ENCODE data around the gene LRP1-AS.
"Not testable (repeated sequence)": the region's sequence is repeated elsewhere in the genome, so short reads cannot be mapped to it uniquely, and the experiment has no call there.

Gene LRP1-AS

DNA sequence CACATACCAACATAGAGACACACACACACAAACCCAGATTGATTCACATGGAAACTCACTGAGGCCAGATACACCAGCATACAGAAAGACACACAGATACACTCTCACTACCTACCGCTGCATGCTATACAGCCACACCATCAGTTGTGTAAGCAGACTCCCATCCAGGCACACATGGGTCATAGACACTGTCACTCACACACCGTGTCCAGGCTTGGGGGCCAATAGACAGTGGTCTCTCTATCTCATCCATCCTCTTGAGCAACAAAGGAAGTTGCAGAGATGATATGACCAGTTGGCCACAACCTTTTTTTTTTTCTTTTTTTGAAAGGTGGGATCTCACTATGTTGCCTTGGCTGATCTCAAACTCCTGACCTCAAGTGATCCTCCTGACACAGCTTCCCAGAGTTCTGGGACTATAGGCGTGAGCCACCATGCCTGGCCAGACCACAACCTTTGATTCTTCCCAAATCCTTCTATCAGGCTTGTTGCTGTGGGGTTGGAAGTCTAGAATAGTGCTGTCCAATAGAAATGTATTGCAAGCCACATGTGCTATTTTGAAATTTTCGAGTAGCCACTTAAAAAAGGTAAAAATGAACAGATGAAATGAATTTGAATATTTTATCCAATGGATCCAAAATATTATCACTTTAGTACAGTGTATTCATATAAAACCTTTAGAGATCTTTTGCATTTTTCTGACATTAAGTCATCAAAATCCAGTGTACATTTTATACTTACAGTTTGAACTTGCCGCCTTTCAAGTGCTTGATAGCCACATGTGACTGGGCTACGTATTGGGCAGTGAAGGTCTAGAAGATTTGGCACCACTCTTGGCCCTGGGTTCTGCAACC is 7.4 kb downstream of the LRP1-AS start:
- DNase-seq (ENCODE audit: low read depth): no peak

DNA sequence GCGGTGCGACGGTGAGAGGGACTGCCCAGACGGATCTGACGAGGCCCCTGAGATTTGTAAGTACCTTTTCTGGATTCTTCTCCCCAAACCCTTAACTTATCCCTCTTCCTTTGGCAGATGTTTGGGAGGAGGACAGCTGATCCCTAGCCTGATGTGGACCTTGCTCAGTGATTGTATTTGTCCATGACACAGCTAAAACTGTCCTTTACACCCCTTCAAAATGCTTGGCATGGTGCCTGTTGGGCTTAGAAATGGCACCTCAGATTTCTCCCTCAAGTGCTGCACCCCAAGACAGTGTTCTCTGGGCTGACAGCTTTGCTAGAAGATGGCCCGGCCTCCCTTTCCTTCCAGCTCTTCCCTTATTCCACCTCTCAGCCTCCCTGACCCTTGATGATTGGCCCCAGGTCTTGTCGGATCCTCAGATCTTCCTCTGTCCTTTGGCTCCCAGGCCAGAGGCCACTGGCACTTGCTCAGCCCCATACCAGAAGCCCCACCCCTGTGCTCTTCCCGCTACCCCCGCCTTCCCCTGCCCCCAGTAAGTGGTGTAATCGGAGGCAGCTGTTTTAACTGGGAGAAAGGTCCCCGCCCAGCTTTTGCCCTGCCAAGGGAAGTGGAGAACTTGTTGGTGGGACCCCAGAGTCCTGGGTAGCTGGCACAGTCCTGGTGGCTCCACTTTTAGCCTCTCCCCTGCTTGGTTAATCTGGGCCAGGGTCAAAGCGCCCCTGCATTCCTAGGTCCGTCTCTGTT is 8.7 kb downstream of the LRP1-AS start:
- DNase-seq (ENCODE audit: low read depth): no peak

DNA sequence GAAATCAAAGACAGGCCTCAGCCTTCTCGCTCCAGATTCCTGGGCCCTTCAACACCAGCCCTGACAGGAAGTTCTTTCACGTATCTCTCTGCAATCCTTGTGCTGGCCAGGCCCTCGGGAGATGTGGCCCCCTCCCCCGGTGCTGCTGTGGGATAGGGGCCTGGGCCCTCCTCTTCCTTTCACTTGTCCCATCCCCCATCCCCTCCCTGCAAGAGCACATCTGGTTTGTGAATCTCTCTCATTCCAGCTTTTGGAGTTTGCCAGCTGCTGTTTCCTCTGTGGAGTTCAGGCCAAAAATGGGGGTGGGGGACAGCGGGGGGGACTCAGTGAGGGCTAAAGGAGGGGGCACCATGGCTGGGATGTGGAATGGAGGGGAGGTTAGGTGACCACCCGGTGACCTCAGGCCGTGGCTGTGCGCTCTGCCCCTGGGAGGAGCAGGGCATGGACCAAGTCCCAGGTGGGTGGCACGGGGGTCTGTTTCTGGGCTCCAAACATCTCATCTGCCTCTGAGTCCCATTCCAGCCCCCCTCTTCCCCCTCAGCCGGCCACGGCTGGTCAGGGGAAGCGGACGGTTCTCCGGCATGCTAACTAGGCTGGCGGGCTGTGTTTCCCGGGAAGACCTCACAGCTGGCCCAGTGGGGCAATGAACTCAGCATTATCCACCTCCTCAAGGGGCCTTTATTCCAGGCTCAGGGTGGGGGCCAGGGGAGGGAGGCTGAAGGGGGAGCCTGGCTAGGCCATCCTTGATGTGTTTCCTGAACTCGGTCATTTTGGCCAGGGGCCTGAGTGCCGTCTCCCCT is 11.7 kb downstream of the LRP1-AS start:
- DNase-seq (ENCODE audit: low read depth): no peak

DNA sequence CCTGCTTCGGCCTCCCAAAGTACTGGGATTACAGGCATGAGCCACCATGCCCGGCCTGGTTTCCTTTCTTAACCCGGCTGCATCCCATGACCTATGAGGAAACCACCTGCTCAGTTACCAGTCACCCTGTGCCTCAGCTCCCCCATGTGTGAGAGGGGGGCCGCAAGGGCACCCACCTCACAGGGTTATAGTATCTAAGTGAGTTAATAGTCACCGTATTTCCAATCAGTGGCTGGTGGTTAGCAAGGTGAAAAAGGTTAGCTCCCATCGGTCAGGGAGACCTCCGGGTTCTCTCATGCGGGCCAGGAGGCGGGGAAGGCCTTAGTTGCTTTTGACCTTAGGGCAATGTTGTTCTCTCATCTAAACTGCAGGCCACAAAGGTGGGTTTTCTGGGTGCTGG is 12.5 kb downstream of the LRP1-AS start:
- no peak for DNase-seq (ENCODE audit: low read depth)

DNA sequence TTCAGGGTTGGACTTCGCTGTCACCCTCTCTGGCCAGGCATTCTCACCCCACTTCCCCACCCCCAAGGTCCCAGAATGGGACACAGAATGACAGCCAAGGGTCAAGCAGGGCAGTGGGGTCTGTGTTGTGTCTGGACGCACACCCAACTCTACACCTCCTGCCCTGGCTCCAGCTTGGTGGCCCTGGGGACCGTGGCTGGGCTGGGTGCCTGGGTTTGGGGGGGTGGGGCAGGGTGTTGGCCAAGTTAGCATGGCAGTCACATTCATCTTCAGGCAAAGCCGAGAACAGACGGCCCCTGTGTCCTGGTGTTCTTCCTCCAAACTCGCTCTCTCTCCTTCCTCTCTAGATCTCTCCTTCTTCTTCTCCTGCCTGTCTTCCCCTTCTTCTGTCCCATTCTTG is 13.5 kb downstream of the LRP1-AS start:
- no peak for DNase-seq (ENCODE audit: low read depth)

DNA sequence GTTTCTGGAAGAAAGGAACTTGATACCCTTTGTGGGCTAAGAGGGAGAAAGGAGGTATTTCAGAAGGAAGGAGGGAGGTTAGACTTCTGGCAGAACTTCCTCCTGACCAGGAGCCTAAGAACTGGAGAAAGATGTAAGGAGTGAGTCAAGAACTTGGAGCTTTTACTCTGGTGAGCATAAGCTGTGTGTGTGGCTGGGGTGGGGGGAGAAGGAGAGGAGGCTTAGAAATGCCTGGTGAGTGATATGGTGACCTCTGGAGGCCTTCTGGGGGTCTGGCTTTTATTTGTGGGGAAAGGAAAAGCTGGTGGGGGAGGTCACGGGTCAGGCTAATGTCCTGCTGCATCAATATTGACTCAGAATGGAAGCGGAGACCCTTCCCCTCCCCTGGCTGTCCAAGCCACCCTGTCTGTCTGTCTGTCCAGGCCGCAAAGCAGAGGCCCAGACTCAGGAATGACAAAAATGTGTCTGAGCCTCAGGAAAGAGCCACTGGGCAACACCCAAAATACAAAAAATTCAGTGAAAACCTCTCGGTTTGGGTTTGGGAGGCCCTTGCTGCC is 14.3 kb downstream of the LRP1-AS start:
- no peak for DNase-seq (ENCODE audit: low read depth)

DNA sequence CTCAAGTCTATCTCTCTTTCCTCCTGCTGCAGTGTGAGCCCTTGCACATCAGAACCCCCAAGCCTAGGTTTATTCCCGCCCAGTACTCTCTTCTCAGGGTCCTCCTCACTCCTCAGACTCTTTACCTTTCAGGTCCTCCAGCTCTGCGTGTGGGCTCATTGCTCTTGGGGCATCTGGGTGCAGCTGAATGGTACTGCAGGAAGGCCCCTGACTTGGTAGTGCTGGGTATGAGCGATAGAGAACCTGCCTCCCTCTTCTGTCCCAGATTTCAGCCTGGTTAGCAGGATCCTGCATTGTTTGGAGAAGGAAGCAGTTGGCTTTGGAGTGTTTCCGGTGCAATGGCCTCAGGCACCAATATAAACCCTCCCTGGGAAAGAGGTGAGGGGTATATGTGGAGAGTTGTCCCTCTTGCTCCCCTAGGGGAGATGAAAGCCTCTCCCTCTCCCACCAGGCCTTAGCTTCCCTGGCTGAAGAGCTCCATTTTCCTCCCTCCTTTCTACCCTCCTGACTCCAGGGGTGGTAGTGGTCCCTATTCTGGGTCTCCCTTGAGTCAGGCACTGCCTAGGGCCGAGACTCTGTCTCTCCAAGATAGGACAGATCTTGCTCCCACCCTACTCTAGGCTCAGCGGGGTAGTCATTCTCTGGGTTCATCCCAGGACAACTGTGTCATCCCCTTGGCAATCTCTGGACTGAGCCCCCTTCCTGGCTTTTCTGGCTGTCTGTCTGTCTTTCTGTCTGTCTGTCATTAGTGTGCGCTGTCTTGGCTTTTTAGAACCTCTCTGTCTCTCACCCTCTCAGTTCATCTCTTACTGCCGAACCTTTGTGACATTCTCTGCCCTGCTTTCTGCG is 15.3 kb downstream of the LRP1-AS start:
- no peak for DNase-seq (ENCODE audit: low read depth)

DNA sequence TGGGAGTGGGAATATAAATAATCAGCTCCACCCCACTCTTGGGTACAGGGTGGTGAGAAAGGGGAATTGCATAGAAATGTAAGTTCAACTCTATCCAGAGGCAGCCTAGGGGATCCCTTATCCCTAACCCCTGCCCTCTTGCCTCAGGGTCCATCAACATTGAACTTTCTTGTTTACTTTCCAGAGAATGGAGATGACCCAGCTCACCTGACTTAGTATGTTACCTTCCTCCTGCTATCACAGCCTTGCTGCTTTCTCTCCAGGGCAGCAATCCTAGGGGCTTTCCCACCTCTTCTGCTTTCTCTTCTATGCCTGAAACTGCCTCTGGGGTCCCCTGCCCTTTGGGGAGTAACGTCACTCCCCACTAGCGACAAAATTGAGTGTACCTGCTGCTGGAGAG is 16.5 kb downstream of the LRP1-AS start:
- no peak for DNase-seq (ENCODE audit: low read depth)

DNA sequence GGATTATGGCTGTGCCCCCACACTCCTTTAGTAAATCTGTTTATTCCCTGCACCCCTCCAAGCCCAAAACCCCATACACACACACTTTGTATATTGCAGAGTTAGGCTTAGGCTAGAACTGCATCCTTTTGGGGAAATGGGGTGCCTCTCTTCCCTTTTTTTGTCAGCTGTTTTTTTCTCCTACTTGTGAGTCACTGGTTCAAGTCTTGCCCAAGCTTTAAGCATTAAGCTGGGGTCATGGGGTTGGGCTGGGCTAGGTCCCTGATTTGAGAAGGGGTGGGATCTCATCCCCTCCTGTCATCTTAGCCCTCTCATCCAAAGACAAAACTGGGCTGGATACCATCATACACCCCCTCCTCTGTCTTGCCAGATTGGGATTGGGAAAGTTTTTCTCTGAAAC is 17.5 kb downstream of the LRP1-AS start:
- no peak for DNase-seq (ENCODE audit: low read depth)

DNA sequence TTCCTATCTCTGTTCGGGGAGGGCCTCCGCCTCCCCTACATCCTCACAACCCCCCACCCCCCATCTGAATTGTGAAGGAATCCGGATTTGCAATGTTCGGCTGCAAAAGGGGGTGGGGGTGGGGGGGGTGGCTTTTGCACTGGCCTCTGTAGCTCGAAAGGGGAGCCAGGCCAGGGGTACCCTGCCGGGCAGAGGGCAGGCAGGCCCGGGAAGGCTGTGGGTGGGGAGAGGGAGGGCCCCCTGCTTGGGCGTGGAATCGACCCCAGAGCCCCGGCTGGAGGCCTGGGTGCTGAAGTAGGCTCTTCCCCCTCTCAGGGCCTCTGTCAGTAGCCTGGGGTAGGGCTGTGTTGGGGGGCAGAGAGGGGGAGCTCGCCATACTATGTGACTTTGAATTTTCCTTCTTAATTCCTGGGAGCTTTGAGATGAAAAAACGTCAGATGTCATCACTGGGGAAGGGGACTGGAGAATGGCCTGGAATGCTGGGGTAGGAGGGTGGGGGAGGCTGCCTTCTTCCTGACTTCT is 18.0 kb downstream of the LRP1-AS start:
- no peak for DNase-seq (ENCODE audit: low read depth)

DNA sequence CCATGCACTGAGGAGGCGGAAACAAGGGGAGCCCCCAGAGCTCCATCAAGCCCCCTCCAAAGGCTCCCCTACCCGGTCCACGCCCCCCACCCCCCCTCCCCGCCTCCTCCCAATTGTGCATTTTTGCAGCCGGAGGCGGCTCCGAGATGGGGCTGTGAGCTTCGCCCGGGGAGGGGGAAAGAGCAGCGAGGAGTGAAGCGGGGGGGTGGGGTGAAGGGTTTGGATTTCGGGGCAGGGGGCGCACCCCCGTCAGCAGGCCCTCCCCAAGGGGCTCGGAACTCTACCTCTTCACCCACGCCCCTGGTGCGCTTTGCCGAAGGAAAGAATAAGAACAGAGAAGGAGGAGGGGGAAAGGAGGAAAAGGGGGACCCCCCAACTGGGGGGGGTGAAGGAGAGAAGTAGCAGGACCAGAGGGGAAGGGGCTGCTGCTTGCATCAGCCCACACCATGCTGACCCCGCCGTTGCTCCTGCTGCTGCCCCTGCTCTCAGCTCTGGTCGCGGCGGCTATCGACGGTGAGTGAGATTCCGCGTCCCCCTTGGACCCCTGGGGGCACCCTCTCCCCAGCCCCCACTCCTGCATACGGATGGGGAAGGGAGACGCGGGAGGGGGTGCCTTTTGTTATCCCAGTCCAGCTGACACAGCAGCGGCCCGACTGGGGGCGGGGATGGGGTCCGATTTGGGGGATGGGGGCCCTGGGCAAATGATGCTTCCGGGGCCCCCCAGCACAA is 18.7 kb downstream of the LRP1-AS start:
- no peak for DNase-seq (ENCODE audit: low read depth)

DNA sequence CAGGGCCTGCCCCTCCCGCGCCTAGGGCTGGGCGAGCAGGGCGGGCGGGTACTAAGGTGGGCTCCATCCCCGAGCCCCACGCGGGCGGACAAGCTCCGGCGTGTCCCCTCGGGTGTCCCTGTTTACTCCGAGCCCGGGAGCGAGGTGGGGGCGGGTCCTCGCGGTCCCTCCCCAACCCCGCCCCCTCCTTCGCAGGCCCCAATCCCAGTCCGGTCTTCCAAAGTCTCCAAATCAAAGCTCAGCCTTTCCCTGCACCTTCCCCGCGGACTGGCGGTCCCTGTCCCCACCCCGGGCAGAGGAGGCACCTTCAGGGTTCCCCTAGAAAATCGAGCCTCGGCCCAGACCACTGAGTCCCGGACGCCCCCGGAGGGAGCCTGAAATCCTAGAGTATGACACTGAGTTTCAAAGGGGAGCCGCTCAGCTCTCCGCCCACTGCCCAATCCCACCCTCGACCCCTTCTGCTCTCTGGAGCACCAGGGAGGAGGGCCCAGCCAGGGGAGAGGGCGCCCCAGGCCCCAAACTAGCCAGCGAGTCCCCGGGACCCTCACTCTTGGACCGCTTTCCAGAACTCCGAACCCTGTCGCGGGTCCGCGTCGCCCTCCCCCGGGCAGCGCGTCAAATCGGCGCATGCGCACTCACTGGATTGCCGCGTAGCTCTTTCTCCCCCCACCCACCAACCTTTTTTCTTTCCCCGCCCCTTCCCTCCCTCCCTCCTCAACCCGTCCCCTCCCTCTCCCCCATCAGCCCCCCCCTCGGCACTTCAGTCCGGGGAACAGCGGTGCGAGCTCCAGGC is 19.5 kb downstream of the LRP1-AS start, which contains the start of gene LRP1:
LRP1 (plus strand) TSS at position 758 of the 793 bp plus-strand sequence. CDS start 482 bp downstream, outside the sequence.
- peak; percentile 74 for DNase-seq (ENCODE audit: low read depth)

DNA sequence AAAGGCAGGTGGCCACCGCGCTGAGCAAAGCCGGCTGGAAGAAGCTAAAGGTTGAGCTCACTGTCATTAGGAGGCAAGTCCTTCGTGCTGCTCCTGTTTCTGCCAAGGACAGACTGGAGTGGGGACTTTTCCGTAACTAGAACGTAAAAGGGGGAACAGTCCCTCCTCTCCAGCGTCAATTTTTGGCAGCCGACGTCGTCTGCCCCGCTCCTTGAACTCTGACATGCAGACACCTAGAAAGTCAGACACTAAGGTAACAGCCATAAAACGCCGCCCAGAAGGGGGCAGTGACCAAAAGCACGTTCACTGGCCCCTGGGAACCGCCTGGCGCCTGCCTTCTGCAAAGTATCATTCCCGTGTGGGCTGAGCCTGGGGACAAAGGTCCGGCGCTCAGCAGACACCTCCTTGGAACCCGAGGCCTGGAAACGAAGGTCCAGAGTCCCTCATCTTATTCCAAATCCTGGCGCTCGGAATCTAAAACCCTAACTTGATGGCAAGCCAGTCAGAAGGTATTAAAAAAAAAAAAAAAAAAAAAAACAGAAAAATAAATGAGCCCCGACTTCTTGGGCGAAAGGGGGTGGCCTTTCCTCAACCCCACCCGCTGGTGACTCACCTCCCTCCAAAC is 20.2 kb downstream of the LRP1-AS start:
- peak; percentile 66 for DNase-seq (ENCODE audit: low read depth)

DNA sequence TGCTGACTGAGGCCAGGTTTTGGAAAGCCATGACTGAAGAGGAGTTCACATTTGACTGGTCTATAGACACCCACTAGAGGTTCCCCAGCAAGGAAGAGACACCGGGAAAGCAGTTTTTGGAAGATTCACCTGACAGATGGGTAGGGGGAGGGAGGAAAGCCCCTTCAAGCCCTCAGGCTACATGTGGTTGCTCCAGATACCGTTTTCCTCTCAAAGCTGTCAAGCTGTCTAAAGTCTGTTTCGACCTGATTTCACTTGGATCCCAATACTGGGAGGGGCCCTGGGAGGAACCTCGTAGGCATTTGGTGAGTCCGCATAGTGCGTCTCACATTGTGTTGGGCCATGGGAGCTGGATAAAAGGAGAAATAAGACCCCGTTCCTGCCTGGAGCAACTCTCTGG is 20.9 kb downstream of the LRP1-AS start:
- DNase-seq (ENCODE audit: low read depth): no peak

DNA sequence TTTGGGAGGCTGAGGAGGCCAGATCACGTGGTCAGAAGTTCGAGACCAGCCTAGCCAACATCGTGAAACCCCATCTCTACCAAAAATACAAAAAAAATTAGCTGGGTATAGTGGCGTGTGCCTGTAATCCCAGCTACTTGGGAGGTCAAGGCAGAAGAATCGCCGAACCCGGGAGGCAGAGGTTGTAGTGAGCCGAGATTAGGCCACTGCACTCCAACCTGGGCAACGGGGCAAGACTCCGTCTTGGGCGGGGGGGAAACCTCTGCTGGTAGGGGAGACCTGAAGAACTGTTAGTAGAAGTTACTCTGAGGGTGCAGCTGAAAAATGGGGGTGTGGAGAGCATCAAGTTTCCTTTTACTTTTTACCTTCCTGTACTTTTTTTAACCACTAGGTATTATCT is 21.4 kb downstream of the LRP1-AS start:
- DNase-seq (ENCODE audit: low read depth): no peak

DNA sequence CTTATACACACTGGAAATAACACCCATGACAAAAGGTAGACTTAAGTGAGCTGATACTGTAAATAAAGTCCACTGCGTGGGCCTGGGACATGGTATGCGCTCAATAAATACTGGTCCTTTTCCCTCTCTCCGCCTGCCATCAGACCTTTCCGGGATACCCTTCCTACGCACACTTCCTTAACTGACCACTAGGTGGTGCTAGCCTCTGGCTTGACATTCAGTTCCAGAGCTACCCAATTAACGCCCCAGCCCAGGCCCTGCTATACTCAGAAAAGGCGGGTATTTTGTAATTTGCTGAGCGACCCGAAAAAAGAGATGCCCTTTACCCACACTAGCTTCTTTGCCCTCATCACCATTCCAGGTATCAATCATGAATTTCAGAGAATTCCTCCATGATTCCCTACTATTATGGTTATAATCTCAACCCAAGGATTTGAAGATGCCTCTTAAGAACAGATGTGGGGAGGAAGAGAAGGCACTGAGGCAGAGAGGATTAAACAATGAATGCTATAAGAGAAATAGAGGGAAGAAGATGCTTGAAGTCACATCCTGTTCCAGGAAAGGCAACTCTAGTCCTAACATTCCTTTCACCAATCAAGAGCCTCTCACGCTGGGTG is 23.1 kb downstream of the LRP1-AS start:
- peak; percentile 52 for DNase-seq (ENCODE audit: low read depth)

DNA sequence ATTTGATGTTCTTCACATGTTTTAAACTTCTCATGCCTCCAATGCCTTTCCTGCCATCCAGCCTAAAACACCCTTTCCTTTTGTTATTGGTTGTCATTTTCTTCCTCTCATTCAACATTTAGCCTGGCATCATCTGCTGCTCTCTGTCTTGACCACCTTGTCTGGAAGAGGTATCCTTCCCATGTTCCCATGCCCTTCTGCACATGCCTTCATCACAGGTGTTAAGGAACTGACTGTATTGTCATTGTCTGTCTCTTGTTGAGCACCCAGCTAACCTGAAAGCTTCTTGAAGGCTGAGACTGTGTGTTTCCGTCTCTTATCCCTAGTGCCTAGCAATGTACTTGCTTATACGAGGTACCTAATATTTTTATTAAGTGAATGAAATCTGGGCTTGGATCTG is 23.6 kb downstream of the LRP1-AS start:
- DNase-seq (ENCODE audit: low read depth): no peak

DNA sequence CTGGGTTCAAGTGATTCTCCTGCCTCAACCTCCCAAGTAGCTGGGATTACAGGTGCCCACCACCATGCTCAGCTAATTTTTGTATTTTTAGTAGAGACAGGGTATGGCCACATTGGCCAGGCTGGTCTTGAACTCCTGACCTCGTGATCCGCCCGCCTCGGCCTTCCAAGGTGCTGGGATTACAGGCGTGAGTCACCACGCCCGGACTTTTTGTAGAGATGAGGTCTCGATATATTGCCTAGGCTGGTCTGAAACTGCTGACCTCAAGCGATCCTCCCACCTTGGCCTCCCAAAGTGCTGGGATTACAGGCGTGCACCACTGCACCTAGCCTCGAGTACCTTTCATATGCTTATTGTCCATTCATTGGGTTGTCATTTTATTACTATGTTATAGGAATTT is 26.7 kb downstream of the LRP1-AS start:
- DNase-seq (ENCODE audit: low read depth): not testable (repeated sequence)

Data from T-helper 22 cell (primary cell).